Stimulated activated CD8-positive, alpha-beta memory T cell treated with anti-CD3 and anti-CD28 coated beads, Interleukin-7, amount 100 ng/mL, for 4 hours (primary cell): Measurements from ENCODE around the gene ZNF365.
A peak's percentile ranks its signal among the peaks of the same experiment; 100 is the strongest.
"Not testable (repeated sequence)": the region's sequence is repeated elsewhere in the genome, so short reads cannot be mapped to it uniquely, and the experiment has no call there.

Source experiments
- DNase-seq, 2 donors: peaks; one replicate each; pipeline ENCODE4 v3.0.0-alpha.2; 2020; ENCODE audit warnings: low read depth in 2 of 2

The ZNF365 gene

GRCh38 chr10:62373995-62374861 lies at the start of gene ZNF365:
Gene ZNF365 (plus strand): TSS chr10:62374369. CDS start chr10:62376194, 1,825 bp downstream.
- peak in 1 of 2 donors; percentile 29 for DNase-seq

- DNase-seq: no peak
Observed at GRCh38 chr10:62326176-62326575, 48.0 kb upstream of the ZNF365 start.

- DNase-seq: no peak
Observed at GRCh38 chr10:62327885-62328284, 46.3 kb upstream of the ZNF365 start.

- no peak for DNase-seq
Observed at GRCh38 chr10:62330213-62330612, 44.0 kb upstream of the ZNF365 start.

- DNase-seq: no peak
Observed at GRCh38 chr10:62332406-62332805, 41.8 kb upstream of the ZNF365 start.

GRCh38 chr10:62333135-62333889 lies 40.9 kb upstream of the ZNF365 start:
- no peak for DNase-seq

GRCh38 chr10:62333988-62334682 lies 40.0 kb upstream of the ZNF365 start:
- DNase-seq: no peak

GRCh38 chr10:62335326-62335725 lies 38.8 kb upstream of the ZNF365 start:
- no peak for DNase-seq

GRCh38 chr10:62336404-62336803 lies 37.8 kb upstream of the ZNF365 start:
- DNase-seq: no peak

GRCh38 chr10:62341419-62341818 lies 32.8 kb upstream of the ZNF365 start:
- no peak for DNase-seq

GRCh38 chr10:62343000-62343399 lies 31.2 kb upstream of the ZNF365 start:
- DNase-seq: no peak

- DNase-seq: no peak
Observed at GRCh38 chr10:62348029-62348428, 26.1 kb upstream of the ZNF365 start.

GRCh38 chr10:62352356-62352970 lies 21.7 kb upstream of the ZNF365 start:
- DNase-seq: peak; percentile 8 to 36

GRCh38 chr10:62354916-62355315 lies 19.3 kb upstream of the ZNF365 start:
- no peak for DNase-seq

- DNase-seq: no peak
Observed at GRCh38 chr10:62356447-62356846, 17.7 kb upstream of the ZNF365 start.

- DNase-seq: not testable (repeated sequence)
Observed at GRCh38 chr10:62358151-62358550, 16.0 kb upstream of the ZNF365 start.

GRCh38 chr10:62373639-62373994 lies 552 bp upstream of the ZNF365 start:
- DNase-seq: no peak

- no peak for DNase-seq
Observed at GRCh38 chr10:62374862-62375710, 917 bp downstream of the ZNF365 start.

- no peak for DNase-seq
Observed at GRCh38 chr10:62376071-62377025, 2.2 kb downstream of the ZNF365 start.

GRCh38 chr10:62377026-62377415 lies 2.9 kb downstream of the ZNF365 start:
- no peak for DNase-seq
